ENCODE data around the gene CYBRD1.

DNA sequence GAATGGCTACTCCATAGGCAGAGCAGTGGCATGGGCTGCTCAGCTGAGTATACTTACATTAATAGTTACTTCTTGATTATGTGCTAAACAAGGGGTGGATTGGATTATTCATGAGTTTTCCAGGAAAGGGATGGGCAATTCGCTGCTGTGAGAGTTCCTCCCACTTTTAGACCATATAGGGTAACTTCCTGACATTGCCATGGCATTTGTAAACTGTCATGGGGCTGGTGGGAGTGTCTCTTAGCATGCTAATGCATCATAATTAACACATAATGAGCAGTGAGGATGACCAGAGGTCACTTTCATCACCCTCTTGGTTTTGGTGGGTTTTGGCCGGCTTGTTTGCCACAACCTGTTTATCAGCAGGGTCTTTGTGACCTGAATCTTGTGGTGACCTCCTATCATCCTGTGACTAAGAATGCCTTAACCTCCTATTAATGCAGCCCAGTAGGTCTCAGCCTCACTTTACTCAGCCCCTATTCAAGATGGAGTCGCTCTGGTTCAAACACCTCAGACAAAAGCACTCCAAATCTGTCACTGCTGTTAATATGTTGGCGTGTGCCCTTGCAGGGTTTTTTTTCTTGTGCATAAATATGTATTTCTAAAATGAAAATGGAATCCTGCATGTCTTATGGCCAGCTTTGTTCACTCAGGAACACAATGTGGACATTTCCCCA lies 56.0 kb downstream of the CYBRD1 start:
- TF ChIP-seq, protein P1, sequence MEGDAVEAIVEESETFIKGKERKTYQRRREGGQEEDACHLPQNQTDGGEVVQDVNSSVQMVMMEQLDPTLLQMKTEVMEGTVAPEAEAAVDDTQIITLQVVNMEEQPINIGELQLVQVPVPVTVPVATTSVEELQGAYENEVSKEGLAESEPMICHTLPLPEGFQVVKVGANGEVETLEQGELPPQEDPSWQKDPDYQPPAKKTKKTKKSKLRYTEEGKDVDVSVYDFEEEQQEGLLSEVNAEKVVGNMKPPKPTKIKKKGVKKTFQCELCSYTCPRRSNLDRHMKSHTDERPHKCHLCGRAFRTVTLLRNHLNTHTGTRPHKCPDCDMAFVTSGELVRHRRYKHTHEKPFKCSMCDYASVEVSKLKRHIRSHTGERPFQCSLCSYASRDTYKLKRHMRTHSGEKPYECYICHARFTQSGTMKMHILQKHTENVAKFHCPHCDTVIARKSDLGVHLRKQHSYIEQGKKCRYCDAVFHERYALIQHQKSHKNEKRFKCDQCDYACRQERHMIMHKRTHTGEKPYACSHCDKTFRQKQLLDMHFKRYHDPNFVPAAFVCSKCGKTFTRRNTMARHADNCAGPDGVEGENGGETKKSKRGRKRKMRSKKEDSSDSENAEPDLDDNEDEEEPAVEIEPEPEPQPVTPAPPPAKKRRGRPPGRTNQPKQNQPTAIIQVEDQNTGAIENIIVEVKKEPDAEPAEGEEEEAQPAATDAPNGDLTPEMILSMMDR (IDR thresholded peaks at IDR 0.05) = no peak
- no peak for TF ChIP-seq POLR2AphosphoS5 (IDR thresholded peaks at IDR 0.05)
- TF ChIP-seq EP300 (IDR thresholded peaks at IDR 0.05; ENCODE audit: low read depth) = no peak

Data from transverse colon (tissue), 4 donors.